Thyroid gland (tissue), 4 donors: Measurements from ENCODE around the gene ZBTB7C. TPM values are rescaled to one million over a fixed set of nuclear protein-coding genes. Genes with fewer than 3 reads are reported as not detected.

ENCODE experiments used
- DNase-seq, 2 donors: peaks; one replicate each; pipeline ENCODE4 v3.0.0-alpha.2; 2019
- H3K27ac ChIP-seq, 3 donors: fragments of 200-600 bp; sonication (generic); 1 replicate in 2 of 3; 2 replicates in 1 of 3; pipeline ENCODE4 v1.5.1; 2016 to 2019; ENCODE audit warnings: mild to moderate bottlenecking in 1 of 3, moderate library complexity in 1 of 3
- H3K27me3 ChIP-seq: fragments of 200-600 bp; sonication (generic); one replicate; pipeline ENCODE4 v1.5.1; 2019
- H3K36me3 ChIP-seq, 2 donors: fragments of 200-600 bp; sonication (generic); one replicate each; pipeline ENCODE4 v1.5.1; 2016 to 2019
- H3K4me1 ChIP-seq, 2 donors: fragments of 200-600 bp; sonication (generic); one replicate each; pipeline ENCODE4 v1.5.1; 2017 to 2019
- H3K4me3 ChIP-seq, 3 donors: fragments of 200-600 bp; sonication (generic); replicated peaks in 1 of 3; 1 replicate in 2 of 3; 2 replicates in 1 of 3; pipeline ENCODE4 v1.5.1; 2016; ENCODE audit warnings: mild to moderate bottlenecking in 1 of 3
- H3K9me3 ChIP-seq: fragments of 200-600 bp; sonication (generic); one replicate; pipeline ENCODE4 v1.5.1; 2017
- CTCF ChIP-seq, 6 experiments: fragments of 200-600 bp in 3 of 6; fragments of 450-650 bp in 3 of 6; sonication (generic) in 3 of 6; IDR thresholded peaks; one replicate each; pipeline ENCODE4 v1.5.1; 2016 to 2019; ENCODE audit warnings: antibody characterized with exemption in 6 of 6, mild to moderate bottlenecking in 2 of 6, inconsistent platforms in 1 of 6, moderate library complexity in 1 of 6
- POLR2A ChIP-seq, 2 donors: fragments of 450-650 bp; IDR thresholded peaks; one replicate each; pipeline ENCODE4 v1.6.1; 2017; ENCODE audit warnings: antibody characterized with exemption in 2 of 2, mild to moderate bottlenecking in 2 of 2, moderate library complexity in 1 of 2
- WGBS, 2 donors: methylation state at CpG; one replicate each; pipeline ENCODE4 v1.1.5; 2017; 5-methylcytosine and 5-hydroxymethylcytosine counted together
- intact Hi-C: fragments of 100-400 bp; cut with DNase I; formaldehyde crosslinking; loops from one replicate; pipeline ENCODE4 v1.15.1; 2023
- total RNA-seq, 4 donors: library from RNA; depleted of rRNA; stranded (reverse); fragments of >200 nt; gene quantifications; one replicate each; pipeline ENCODE4 v1.2.3, GENCODE V29; 2016

Gene ZBTB7C
- total RNA-seq, 4 donors from 2014 or later = 41.7 to 66.7 (median 49.5) TPM

DNA sequence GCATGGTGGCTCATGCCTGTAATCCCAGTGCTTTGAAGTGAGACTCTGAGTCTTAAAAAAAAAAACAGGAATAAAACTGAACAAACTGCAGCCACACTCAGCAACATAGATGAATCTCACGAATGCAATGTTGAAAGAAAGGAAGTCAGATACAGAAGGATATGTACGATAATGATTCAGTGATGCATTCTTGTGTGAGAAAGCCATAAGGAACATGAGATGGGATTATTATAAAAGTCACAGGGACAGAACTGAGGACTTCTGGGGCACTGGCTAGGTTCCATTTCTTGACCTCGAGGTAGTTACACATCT, 421.8 kb downstream of the ZBTB7C start:
- intact Hi-C loops = no loop called here
- 68 to 78% methylated on average over 3 of the region's 3 CpGs for WGBS, 2 donors
- TF ChIP-seq POLR2A (IDR thresholded peaks at IDR 0.05) = no peak
- no peak for TF ChIP-seq CTCF (IDR thresholded peaks at IDR 0.05)
- no peak overlapping the region for H3K27ac ChIP-seq
- DNase-seq = no peak
- H3K4me1 ChIP-seq = no peaks in the 10 kb centered on the region
- no peak overlapping the region for H3K4me3 ChIP-seq
- H3K9me3 ChIP-seq = no peaks in the 10 kb centered on the region
- H3K27me3 ChIP-seq = no peaks in the 10 kb centered on the region
- H3K36me3 ChIP-seq = no peaks in the 10 kb centered on the region

DNA sequence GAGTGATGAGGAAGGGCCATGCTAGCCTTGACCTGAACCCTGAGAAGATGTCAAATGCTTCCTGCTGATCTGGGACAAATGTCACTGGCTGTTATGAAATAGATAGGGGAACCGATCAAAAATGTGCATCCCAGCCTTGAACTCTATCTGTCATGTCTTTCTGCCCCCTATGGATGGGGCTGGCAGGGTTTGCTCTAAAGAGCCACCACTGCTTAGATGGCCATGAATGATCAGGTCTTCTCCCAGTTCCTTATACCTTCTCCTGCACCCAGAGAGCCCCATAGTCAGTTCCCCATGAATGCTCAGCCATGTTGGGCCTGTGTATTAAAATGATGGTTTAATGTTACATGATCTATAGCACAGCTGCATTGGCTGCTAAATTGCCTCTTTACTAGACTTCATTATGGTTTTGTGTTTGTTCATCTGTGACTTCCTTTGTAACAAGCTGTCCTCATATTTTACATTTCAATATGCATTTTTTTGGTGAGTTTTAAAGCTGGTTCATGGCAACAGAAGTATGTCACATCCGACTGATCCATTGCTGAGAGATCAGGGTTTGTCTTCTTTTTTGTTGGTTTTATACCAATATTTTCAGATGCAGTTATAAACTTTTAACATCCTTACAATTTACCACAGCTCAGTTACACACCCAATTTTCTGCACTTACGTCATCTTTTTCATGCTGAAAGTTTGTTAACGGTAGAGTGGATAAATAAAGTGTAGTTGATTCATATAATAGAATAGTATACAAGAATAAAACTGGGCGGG, 422.4 kb downstream of the ZBTB7C start:
- no peak for DNase-seq
- Histone ChIP-seq H3K27ac (no peak overlapping the region), H3K27me3 (no peaks in the 10 kb centered on the region), H3K9me3 (no peaks in the 10 kb centered on the region), H3K4me1 (no peaks in the 10 kb centered on the region), H3K36me3 (no peaks in the 10 kb centered on the region), H3K4me3 (no peak overlapping the region)
- intact Hi-C loops = no loop called here
- TF ChIP-seq CTCF (IDR thresholded peaks at IDR 0.05) (no peak), POLR2A (IDR thresholded peaks at IDR 0.05) (no peak)
- WGBS, 2 donors = 85 to 87% methylated on average over 5 of the region's 5 CpGs

DNA sequence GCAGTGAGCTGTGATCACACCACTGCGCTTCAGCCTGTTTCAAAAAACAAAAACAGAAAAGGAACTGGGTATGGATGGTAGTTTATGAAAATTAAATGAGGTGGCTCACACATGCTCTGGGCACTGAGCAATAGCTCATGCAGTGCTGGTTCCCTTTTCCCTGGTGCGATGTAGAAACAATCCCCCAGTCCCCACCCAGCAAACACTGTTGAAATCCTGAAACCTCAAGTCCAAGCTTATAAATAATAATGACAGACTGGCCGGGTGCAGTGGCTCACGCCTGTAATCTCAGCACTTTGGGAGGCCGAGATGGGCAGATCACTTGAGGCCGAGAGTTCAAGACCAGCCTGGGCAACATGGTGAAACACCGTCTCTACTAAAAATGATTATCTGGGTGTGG, 423.3 kb downstream of the ZBTB7C start:
- Histone ChIP-seq H3K27ac (no peak overlapping the region), H3K4me1 (no peaks in the 10 kb centered on the region), H3K9me3 (no peaks in the 10 kb centered on the region), H3K27me3 (no peaks in the 10 kb centered on the region), H3K4me3 (no peak overlapping the region), H3K36me3 (no peaks in the 10 kb centered on the region)
- DNase-seq = no peak
- TF ChIP-seq POLR2A (IDR thresholded peaks at IDR 0.05) (no peak), CTCF (IDR thresholded peaks at IDR 0.05) (no peak)
- WGBS, 2 donors = 83 to 90% methylated on average over 7 of the region's 7 CpGs
- intact Hi-C loops = no loop called here

GRCh38 chr18:47984991-47985390, 424.2 kb downstream of the ZBTB7C start:
- Histone ChIP-seq H3K36me3 (no peaks in the 10 kb centered on the region), H3K27me3 (no peaks in the 10 kb centered on the region), H3K4me3 (no peak overlapping the region), H3K9me3 (no peaks in the 10 kb centered on the region), H3K27ac (no peak overlapping the region), H3K4me1 (no peaks in the 10 kb centered on the region)
- no peak for DNase-seq
- TF ChIP-seq CTCF (IDR thresholded peaks at IDR 0.05) (no peak), POLR2A (IDR thresholded peaks at IDR 0.05) (no peak)
- intact Hi-C loops = no loop called here
- WGBS, 2 donors = 88 to 92% methylated on average over 4 of the region's 4 CpGs

DNA sequence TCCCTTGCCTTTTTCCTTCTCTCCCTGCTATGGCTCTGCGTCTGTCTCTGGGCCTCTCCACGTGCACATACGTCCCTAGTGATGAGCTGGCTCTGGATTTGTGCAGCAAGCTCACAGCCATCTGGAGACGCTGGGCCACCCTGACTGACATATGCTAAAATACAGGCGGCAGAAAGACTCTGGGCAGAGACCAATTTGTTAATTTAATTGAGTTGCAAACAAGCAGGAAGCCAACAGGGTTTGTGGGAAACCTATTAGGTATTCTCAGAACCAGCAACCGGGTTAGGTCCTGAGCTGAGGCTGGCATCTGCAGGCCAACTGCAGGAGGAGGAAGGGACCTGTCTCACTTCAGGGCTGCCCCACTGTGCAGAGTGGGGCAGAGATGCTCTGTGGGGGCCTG, 425.2 kb downstream of the ZBTB7C start:
- H3K36me3 ChIP-seq = no peaks in the 10 kb centered on the region
- H3K27me3 ChIP-seq = no peaks in the 10 kb centered on the region
- no peak for DNase-seq
- intact Hi-C loops = no loop called here
- TF ChIP-seq CTCF (IDR thresholded peaks at IDR 0.05) = no peak
- TF ChIP-seq POLR2A (IDR thresholded peaks at IDR 0.05) = no peak
- no peaks in the 10 kb centered on the region for H3K9me3 ChIP-seq
- WGBS, 2 donors = 84 to 87% methylated on average over 5 to 6 of the region's 6 CpGs
- H3K4me1 ChIP-seq = no peaks in the 10 kb centered on the region
- no peak overlapping the region for H3K4me3 ChIP-seq
- H3K27ac ChIP-seq = no peak overlapping the region
